Stimulated activated CD8-positive, alpha-beta memory T cell treated with anti-CD3 and anti-CD28 coated beads, Interleukin-7, amount 100 ng/mL, for 1 hour (primary cell): Measurements from ENCODE around the gene MALL.
"Not testable (repeated sequence)": the region's sequence is repeated elsewhere in the genome, so short reads cannot be mapped to it uniquely, and the experiment has no call there.

Experiments
- DNase-seq, 2 donors: peaks; one replicate each; pipeline ENCODE4 v3.0.0-alpha.2; 2020; ENCODE audit warnings: low read depth in 2 of 2

MALL gene

GRCh38 chr2:110115291-110116032, at the start of gene MALL:
Gene MALL, minus strand, starts transcription at chr2:110115822. Its CDS starts 30 bp downstream, at chr2:110115792.
- DNase-seq, result no peak

GRCh38 chr2:110157153-110157793, 41.7 kb upstream of the MALL start:
- DNase-seq, result no peak

GRCh38 chr2:110154828-110155227, 39.2 kb upstream of the MALL start:
- not testable (repeated sequence) for DNase-seq

GRCh38 chr2:110154188-110154587, 38.6 kb upstream of the MALL start:
- not testable (repeated sequence) for DNase-seq

- DNase-seq, result no peak
These were observed 37.8 kb upstream of the MALL start for GRCh38 chr2:110153416-110153815.

GRCh38 chr2:110152943-110153342, 37.3 kb upstream of the MALL start:
- no peak for DNase-seq

GRCh38 chr2:110149330-110150220, 34.0 kb upstream of the MALL start:
- no peak for DNase-seq

- no peak for DNase-seq
These were observed 31.3 kb upstream of the MALL start for GRCh38 chr2:110146945-110147332.

GRCh38 chr2:110146183-110146944, 30.7 kb upstream of the MALL start:
- DNase-seq, result no peak

- no peak for DNase-seq
These were observed 28.4 kb upstream of the MALL start for GRCh38 chr2:110143982-110144381.

- DNase-seq, result no peak
These were observed 24.8 kb upstream of the MALL start for GRCh38 chr2:110140401-110140800.

GRCh38 chr2:110134025-110134424, 18.4 kb upstream of the MALL start:
- no peak for DNase-seq

GRCh38 chr2:110131166-110131565, 15.5 kb upstream of the MALL start:
- no peak for DNase-seq

GRCh38 chr2:110130757-110131156, 15.1 kb upstream of the MALL start:
- no peak for DNase-seq

- DNase-seq, result no peak
These were observed 11.3 kb upstream of the MALL start for GRCh38 chr2:110126906-110127305.

GRCh38 chr2:110126086-110126773, 10.6 kb upstream of the MALL start:
- no peak for DNase-seq

- no peak for DNase-seq
These were observed 9.5 kb upstream of the MALL start for GRCh38 chr2:110124939-110125691.

- DNase-seq, result no peak
These were observed 8.6 kb upstream of the MALL start for GRCh38 chr2:110124038-110124825.

- no peak for DNase-seq
These were observed 6.0 kb upstream of the MALL start for GRCh38 chr2:110121592-110121991.

GRCh38 chr2:110121052-110121334, 5.4 kb upstream of the MALL start:
- no peak for DNase-seq
